ENCODE results near the gene GATA1.

GATA1 gene

DNA sequence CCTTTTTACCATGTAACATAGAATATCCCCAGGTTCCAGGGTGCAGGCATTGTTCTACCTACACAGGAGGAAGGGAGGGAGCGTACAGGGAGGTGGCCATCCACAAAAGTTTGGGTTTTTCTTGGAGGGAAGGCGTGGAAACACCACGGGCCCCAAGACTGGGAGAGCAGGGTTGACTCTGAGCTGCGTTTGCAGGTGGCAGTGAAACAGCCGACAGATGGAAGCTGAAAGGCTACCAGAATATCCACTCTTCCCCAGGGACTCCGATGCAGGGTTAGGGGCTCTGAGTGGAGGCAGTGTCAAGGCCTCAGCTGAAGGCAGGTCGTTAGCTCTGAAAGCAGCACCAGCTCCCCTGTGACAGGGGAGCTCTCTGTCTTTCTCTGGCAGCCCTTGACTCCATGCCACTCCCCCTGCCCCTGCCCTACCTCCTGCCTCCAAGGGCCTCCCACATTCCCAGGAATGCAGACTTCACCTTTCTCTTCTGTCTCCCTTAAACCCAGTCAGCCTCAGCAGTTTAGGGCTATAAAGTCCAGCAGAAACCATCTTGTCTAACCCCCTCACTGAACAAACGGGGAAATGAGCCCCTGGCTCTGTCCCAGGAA lies 38.9 kb upstream of the GATA1 start:
- TF ChIP-seq, protein P1, sequence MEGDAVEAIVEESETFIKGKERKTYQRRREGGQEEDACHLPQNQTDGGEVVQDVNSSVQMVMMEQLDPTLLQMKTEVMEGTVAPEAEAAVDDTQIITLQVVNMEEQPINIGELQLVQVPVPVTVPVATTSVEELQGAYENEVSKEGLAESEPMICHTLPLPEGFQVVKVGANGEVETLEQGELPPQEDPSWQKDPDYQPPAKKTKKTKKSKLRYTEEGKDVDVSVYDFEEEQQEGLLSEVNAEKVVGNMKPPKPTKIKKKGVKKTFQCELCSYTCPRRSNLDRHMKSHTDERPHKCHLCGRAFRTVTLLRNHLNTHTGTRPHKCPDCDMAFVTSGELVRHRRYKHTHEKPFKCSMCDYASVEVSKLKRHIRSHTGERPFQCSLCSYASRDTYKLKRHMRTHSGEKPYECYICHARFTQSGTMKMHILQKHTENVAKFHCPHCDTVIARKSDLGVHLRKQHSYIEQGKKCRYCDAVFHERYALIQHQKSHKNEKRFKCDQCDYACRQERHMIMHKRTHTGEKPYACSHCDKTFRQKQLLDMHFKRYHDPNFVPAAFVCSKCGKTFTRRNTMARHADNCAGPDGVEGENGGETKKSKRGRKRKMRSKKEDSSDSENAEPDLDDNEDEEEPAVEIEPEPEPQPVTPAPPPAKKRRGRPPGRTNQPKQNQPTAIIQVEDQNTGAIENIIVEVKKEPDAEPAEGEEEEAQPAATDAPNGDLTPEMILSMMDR (IDR thresholded peaks at IDR 0.05; ENCODE audit: low read depth, low read length), result no peak
- no peak for DNase-seq
- no peaks in the 10 kb centered on the region for H3K36me3 ChIP-seq
- H3K27ac ChIP-seq, result no peak overlapping the region
- no peak overlapping the region for H3K4me3 ChIP-seq (ENCODE audit: low read depth, low read length)
- H3K9me3 ChIP-seq (ENCODE audit: severe bottlenecking), result no peaks in the 10 kb centered on the region
- H3K27me3 ChIP-seq (ENCODE audit: insufficient read depth, low read depth, severe bottlenecking), result peaks cover 11% of the 10 kb centered on the region

DNA sequence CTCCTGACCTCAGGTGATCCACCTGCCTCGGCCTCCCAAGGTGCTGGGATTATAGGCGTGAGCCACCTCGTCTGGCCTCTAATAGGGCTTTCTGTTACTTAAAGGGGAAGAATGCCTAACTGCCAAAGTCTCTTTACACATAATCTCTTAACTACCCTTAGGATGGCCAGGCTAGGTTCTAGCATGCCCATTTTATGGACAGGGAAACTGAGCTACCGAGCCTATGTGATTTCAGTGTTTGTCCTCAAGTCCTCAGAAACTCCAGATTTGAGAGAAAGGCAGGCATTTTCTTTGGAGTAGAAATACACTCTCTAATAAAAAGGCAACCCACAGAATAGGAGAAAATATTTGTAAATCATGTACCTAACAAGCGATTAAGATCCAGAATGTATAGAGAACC lies 37.2 kb upstream of the GATA1 start:
- Histone ChIP-seq H3K27ac (no peak overlapping the region), H3K9me3 (ENCODE audit: severe bottlenecking) (no peaks in the 10 kb centered on the region), H3K27me3 (ENCODE audit: insufficient read depth, low read depth, severe bottlenecking) (peaks cover 11% of the 10 kb centered on the region), H3K36me3 (no peaks in the 10 kb centered on the region), H3K4me3 (ENCODE audit: low read depth, low read length) (no peak overlapping the region)
- TF ChIP-seq, protein P1 (IDR thresholded peaks at IDR 0.05; ENCODE audit: low read depth, low read length), result no peak
- no peak for DNase-seq

DNA sequence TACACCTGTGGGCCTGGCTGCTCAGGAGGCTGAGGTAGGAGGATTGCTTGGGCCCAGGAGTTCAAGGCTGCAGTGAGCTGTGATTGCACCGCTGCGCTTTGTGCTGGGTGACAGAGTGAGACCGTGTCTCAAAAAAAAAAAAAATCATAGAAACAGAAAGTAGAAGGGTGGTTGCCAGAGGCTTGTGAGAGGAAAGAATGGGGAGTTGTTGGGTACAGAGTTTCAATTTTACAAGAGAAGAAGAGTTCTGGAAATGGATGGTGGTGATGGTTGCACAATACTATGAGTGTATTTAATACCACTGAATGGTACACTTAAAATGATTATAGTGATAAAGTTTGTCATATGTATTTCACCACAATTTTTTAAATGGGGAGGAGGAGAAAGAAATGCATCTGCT lies 35.0 kb upstream of the GATA1 start:
- no peak overlapping the region for H3K27ac ChIP-seq
- TF ChIP-seq, protein P1 (IDR thresholded peaks at IDR 0.05; ENCODE audit: low read depth, low read length), result no peak
- no peaks in the 10 kb centered on the region for H3K9me3 ChIP-seq (ENCODE audit: severe bottlenecking)
- H3K27me3 ChIP-seq (ENCODE audit: insufficient read depth, low read depth, severe bottlenecking), result peaks cover 11% of the 10 kb centered on the region
- H3K36me3 ChIP-seq, result no peaks in the 10 kb centered on the region
- DNase-seq, result no peak
- no peak overlapping the region for H3K4me3 ChIP-seq (ENCODE audit: low read depth, low read length)

DNA sequence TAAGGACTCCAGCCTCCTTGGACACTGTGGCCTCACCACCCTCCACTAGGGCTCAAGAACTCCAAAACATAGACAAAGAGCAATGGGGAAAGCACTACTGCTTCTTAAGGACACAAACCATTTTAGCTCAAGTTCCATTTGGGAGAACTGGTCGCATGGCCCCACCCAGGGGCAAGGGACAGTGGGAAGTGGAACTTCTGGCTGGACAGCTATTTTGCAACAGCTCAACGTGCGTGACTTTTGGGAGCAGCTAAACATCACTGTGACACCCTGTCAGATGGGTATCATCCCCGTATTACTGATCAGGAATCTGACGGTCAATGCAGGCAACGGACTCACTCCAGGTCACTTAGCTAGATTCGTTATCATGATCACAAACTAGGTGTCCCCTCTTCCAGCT lies 33.9 kb upstream of the GATA1 start:
- no peaks in the 10 kb centered on the region for H3K9me3 ChIP-seq (ENCODE audit: severe bottlenecking)
- H3K27me3 ChIP-seq (ENCODE audit: insufficient read depth, low read depth, severe bottlenecking), result peaks cover 11% of the 10 kb centered on the region
- no peak for DNase-seq
- H3K4me3 ChIP-seq (ENCODE audit: low read depth, low read length), result no peak overlapping the region
- no peaks in the 10 kb centered on the region for H3K36me3 ChIP-seq
- TF ChIP-seq, protein P1 (IDR thresholded peaks at IDR 0.05; ENCODE audit: low read depth, low read length), result no peak
- no peak overlapping the region for H3K27ac ChIP-seq

DNA sequence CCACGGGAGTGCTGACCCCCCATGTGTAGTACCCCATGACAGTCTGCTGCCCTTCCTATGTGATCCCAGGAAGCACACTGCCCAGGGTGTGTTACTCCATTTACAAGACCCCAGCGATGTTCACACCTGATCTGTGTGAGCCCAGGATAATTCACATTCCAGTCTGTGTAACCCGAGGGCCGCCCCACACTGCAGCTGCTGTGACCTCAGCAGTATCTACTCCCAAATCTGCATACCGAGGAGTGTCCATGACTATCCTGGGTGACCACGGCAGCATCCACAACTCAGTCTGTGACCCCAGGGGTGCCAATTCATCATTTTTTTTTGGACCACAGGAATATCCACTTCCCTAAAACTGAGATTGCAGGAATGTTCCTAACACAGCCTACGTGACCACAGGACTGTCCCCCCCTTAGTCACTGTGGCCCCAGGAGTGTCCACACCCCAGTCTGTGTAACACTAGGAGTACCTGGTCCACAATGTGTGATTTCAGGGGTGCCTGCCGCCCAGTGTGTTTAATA lies 32.6 kb upstream of the GATA1 start:
- Histone ChIP-seq H3K27ac (no peak overlapping the region), H3K27me3 (ENCODE audit: insufficient read depth, low read depth, severe bottlenecking) (peaks cover 11% of the 10 kb centered on the region)
- DNase-seq, result no peak

More for the DNA sequence above, 32.6 kb upstream of the GATA1 start:
- Histone ChIP-seq H3K36me3 (no peaks in the 10 kb centered on the region), H3K9me3 (ENCODE audit: severe bottlenecking) (no peaks in the 10 kb centered on the region), H3K4me3 (ENCODE audit: low read depth, low read length) (no peak overlapping the region)
- TF ChIP-seq, protein P1 (IDR thresholded peaks at IDR 0.05; ENCODE audit: low read depth, low read length), result no peak

Measured in WERI-Rb-1 (cell line).